COLO668 (cell line): ENCODE measurements around the gene CCDC81.
"Not testable (repeated sequence)": the region's sequence is repeated elsewhere in the genome, so short reads cannot be mapped to it uniquely, and the experiment has no call there.

Experiments
- DNase-seq: peaks from one replicate; lab custom pipeline; 2025; ENCODE audit not compliant: unreplicated experiment; lab: John Stamatoyannopoulos, UW

The CCDC81 gene

DNA sequence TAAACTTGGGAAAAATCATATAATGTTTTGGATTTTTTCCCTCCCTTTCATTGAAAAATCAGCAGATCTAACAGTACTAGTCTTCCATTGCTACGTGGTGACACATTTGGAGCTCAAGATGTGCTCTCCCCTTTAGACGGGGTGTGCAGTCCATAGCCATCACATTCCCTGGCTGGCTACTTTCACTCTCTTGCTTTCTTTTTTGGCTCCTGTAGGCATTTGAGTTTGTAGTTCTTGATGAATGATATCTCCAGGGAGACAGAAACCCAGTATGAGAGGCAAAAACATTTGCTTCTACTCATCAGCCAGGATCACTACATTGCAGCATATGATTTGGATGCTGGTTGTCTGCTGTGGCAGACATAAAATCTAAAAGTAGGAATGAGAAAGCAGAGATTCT, 12.1 kb downstream of the CCDC81 start:
- no peak for DNase-seq

GRCh38 chr11:86388198-86388597, 13.5 kb downstream of the CCDC81 start:
- no peak for DNase-seq

DNA sequence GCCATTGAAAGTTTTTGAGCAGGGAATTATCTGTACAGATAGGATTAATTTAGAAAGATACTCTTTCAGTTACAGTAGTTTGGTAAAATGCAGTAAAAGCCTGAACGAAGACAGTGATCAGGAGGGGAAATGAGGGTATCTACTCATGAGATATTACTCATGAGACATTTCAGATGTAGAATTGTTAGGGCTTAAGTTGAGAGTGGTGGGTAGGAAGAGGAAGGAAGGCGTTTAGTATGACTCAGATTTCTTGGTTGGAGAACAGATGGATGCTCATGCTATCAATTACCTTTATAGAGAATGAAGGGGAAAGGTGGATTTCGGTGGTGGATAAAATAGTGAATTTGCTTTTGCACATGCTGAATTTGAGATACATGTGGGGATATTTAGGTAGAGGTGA, 15.8 kb downstream of the CCDC81 start:
- no peak for DNase-seq

GRCh38 chr11:86395061-86395551, 20.4 kb downstream of the CCDC81 start:
- no peak for DNase-seq

GRCh38 chr11:86396396-86396795, 21.7 kb downstream of the CCDC81 start:
- DNase-seq, result no peak

- no peak for DNase-seq
Observed at GRCh38 chr11:86397351-86397750, 22.7 kb downstream of the CCDC81 start.

DNA sequence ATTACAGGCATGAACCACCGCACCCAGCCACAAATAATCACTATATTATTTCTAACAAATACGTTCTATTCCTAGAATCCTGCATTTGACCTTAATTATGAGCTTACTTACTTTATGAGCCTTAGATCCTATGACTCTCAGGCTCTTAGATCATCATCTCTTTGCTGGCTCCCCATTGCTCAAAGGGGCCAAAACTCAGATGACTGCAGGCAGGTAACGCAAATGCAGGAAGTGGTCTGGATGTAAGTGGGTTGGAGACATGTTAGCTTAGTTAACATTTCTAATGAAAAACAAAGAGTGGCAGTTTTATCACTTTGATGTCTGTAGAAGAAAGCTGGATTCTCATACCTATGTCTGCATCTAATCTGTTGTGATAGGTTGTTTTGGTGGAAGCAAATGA, 23.4 kb downstream of the CCDC81 start:
- DNase-seq, result no peak

GRCh38 chr11:86403458-86403857, 28.8 kb downstream of the CCDC81 start:
- no peak for DNase-seq

- no peak for DNase-seq
Observed at GRCh38 chr11:86408845-86409244, 34.2 kb downstream of the CCDC81 start.

DNA sequence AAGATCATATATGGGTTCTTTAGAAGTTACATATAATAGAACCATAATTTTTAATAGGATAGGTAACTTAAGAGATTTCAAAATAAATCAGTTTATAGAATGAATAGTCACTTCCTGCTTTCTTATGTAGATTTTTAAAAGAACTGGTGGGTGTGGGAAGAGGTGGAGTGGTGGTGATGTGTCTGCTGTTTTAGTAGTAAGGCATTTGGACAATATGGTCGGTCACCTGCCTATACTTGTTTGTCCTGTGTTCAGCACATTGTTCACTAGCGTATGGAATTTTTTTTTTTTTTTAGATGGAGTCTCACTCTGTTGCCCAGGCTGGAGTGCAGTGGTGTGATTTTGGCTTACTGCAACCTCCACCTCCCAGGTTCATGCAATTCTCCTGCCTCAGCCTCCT, 39.3 kb downstream of the CCDC81 start:
- no peak for DNase-seq

DNA sequence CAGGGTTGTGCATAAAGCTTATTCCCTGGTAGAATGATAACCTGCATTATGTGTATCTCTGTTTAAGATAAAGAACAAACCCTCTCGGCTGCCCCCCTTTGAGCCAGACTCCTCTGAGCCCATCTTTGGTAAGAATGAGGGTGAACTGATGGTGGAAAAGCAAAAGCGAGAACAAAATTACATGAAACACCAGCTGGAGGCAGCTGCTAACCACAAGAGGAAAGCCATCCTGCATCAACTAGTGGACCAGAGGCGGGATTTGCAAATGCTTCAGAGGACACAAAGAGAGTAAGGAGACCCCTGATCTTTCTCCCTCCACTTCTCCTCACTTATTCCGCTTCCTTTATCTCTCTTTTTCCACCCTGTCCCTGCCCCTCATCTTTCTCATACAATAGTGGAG, 40.3 kb downstream of the CCDC81 start:
- DNase-seq, result no peak

DNA sequence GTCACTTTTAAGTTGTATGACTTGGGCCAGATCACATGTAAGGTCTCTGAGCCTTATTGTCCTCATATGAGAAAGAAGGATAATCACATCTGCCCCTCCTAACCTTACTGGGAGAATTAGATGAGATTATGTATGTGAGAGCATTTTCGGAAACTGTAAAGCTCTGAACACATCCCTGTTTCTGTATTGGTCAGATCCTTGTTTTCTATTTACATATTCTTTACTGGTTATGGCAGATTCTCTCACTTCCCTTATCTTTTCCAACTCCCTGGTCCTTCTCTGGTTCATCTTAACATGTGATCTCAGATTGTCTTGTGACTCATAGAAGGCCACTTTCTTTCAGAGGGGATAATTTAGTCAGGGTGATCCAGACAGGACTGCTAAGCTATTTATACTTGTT, 41.8 kb downstream of the CCDC81 start:
- no peak for DNase-seq

GRCh38 chr11:86416951-86417350, 42.3 kb downstream of the CCDC81 start:
- not testable (repeated sequence) for DNase-seq

GRCh38 chr11:86418106-86418505, 43.4 kb downstream of the CCDC81 start:
- no peak for DNase-seq

- no peak for DNase-seq
Observed at GRCh38 chr11:86418513-86418912, 43.8 kb downstream of the CCDC81 start.

DNA sequence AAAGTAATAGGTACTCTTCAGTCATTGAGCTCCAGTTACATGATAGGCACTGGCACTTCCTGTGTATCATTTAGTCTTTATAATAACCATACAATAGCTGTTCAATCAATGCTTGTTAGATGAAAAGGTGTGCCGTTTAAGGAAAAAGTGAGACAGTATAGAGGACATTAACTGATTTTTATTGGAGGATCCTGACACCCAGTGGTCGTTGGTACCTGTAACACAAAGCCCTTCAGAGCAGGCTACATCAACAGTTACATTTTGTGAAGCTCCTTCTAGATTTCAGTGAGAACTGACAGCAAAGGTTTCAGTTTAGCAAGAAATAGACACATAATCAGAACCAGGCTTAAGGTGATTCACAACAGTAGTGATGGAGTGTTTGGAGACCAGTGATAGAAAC, 44.2 kb downstream of the CCDC81 start:
- no peak for DNase-seq

GRCh38 chr11:86421946-86422345, 47.3 kb downstream of the CCDC81 start:
- DNase-seq, result no peak

DNA sequence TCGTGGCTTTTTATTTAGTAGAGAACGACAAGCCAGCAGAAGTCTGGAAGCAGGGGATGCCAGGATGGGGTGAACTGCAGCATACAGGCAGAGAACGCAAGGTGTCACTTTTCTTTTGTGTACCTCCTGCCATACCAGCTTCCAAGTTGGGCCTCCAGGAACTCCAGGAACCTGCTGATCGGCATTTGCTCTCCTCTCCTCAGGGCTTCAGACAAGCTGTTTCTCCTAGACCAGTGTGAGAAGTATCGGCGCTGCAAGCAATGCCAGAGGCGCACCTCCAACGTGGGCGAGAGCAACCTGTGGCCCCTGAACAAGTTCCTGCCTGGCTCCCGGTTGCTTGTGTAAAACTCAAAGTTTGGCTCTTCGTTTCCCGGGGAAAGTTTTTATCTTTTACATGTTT, 47.7 kb downstream of the CCDC81 start:
- no peak for DNase-seq

GRCh38 chr11:86423488-86423887, 48.8 kb downstream of the CCDC81 start:
- not testable (repeated sequence) for DNase-seq

- no peak for DNase-seq
Observed at GRCh38 chr11:86427441-86427840, 52.8 kb downstream of the CCDC81 start.

DNA sequence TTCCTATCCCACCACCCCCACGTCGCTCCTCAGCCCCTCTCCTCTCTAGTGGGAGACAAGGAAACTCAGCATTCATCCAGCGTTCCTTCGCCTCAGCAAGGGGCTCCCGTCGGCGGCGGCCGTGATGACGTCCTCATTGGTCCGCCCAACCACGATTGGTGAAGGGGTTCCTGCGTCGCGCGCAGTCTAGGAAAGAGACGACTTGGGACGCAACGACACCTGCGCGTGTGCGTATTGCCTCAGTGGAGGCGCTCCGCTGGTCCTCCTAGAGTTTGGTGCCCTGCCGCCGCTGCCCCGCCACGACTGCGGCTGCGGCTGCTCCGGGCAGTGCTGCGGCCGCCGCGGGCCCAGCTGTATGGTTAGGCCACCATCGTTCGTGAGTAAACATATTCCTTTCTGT, 56.6 kb downstream of the CCDC81 start:
- no peak for DNase-seq

GRCh38 chr11:86433361-86434095, 58.8 kb downstream of the CCDC81 start:
- DNase-seq, result not testable (repeated sequence)

GRCh38 chr11:86435711-86436110, 61.0 kb downstream of the CCDC81 start:
- DNase-seq, result no peak
